ENCODE measurements around the gene KLRF2. TPM values are rescaled to one million over a fixed set of nuclear protein-coding genes. Genes with fewer than 3 reads are reported as not detected.

Gene KLRF2
- total and polyA plus RNA-seq, 2 of the 8 experiments (the other 6 are each of a cell fraction or from before 2014, with no cell fraction given): not detected

DNA sequence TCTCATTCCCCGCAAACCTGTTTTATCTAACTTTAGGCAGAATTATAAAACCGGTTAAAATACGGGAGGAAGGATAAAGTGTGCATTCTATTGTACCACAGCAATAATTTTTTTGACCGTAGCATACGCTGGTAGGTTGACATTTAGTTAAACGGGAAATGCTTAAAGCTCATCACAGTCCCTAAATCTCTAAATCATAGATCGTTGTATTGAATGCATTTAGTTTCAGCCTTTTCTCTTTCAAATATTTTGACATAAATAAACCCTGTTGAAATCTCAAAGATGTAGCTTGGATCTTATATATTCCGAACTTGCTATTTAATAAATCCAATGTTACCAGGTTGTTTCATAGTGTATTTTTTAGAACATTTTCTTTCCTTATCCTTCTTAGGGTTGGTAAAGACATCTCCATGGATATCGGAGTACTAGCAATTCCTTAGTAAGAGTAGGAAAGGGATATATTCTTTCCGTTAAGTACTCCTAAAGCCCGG is 12.9 kb upstream of the KLRF2 start:
- Histone ChIP-seq H3K18ac (ENCODE audit: extremely low read depth, low read length) (no peak overlapping the region), H3K27ac (ENCODE audit: low read depth, low read length) (no peak overlapping the region), H2BK120ac (replicated peaks; ENCODE audit: low read depth, low read length) (no peak overlapping the region), H3K36me3 (ENCODE audit: control insufficient read depth in 2 of 4, insufficient read depth in 4 of 4, low read length in 3 of 4) (no peaks in the 10 kb centered on the region), H3K23me2 (ENCODE audit: low read depth, low read length) (no peaks in the 10 kb centered on the region), H2BK12ac (ENCODE audit: low read depth, low read length) (no peak overlapping the region), H4K91ac (replicated peaks; ENCODE audit: insufficient read length, low read length) (no peak overlapping the region), H3K79me2 (ENCODE audit: control insufficient read depth in 1 of 2, insufficient read depth in 2 of 2, low read length in 2 of 2) (no peaks in the 10 kb centered on the region), H3K23ac (ENCODE audit: insufficient read length) (no peak overlapping the region), H2BK5ac (ENCODE audit: low read depth, low read length) (no peak overlapping the region), H3K9me3 (ENCODE audit: insufficient read depth in 2 of 2, low read depth in 1 of 2, low read length in 1 of 2) (no peaks in the 10 kb centered on the region), H2BK15ac (ENCODE audit: low read length) (no peak overlapping the region), H4K5ac (ENCODE audit: insufficient read length, low read depth, low read length) (no peak overlapping the region), H2AK5ac (ENCODE audit: low read depth, low read length) (no peak overlapping the region), H3K9ac (replicated peaks in 1 of 4; ENCODE audit: extremely low read depth in 1 of 4, low read depth in 3 of 4, low read length in 3 of 4) (no peak overlapping the region), H3K4ac (replicated peaks; ENCODE audit: insufficient read length, low read depth, low read length) (no peak overlapping the region), H3K27me3 (replicated peaks in 1 of 4; ENCODE audit: control insufficient read depth in 3 of 4, extremely low read depth in 1 of 4, insufficient read depth in 3 of 4, low read length in 3 of 4) (no peaks in the 10 kb centered on the region), H3K56ac (replicated peaks; ENCODE audit: insufficient read length, low read depth, low read length) (no peak overlapping the region), H2AFZ (ENCODE audit: low read length) (no peak overlapping the region), H3K79me1 (ENCODE audit: low read depth, low read length) (no peaks in the 10 kb centered on the region), H3K14ac (ENCODE audit: insufficient read length) (no peak overlapping the region), H4K20me1 (replicated peaks in 1 of 2; ENCODE audit: control insufficient read depth in 1 of 2, insufficient read depth in 2 of 2, low read length in 2 of 2) (no peaks in the 10 kb centered on the region), H3K4me2 (ENCODE audit: insufficient read depth in 1 of 2, low read depth in 2 of 2, low read length in 2 of 2) (no peak overlapping the region), H3K4me1 (replicated peaks in 1 of 4; ENCODE audit: control insufficient read depth in 3 of 4, insufficient read depth in 4 of 4, low read length in 3 of 4) (peaks cover 0 to 6% (median 2%) of the 10 kb centered on the region in 4 experiments; a peak in 2 of 7 replicates), H2BK20ac (ENCODE audit: low read length) (no peak overlapping the region), H3K4me3 (ENCODE audit: extremely low read depth in 1 of 4, insufficient read depth in 2 of 4, low read depth in 3 of 4, low read length in 4 of 4) (no peak overlapping the region), H4K8ac (ENCODE audit: extremely low read depth, insufficient read depth, low read length) (no peak overlapping the region)
- CTCF ChIA-PET (ENCODE audit: partially characterized antibody): interaction anchor here (1.6 kb wide), 1 partner anchor 19 kb away, joined by 4 read pairs; no protein-coding TSS in a partner anchor
- no peak for FAIRE-seq
- DNase-seq (ENCODE audit: low read depth in 1 of 2, low spot score in 2 of 2): no peak
- WGBS, 2 experiments (ENCODE audit: extremely low coverage in 1 of 2, insufficient coverage in 1 of 2, insufficient read length in 1 of 2, insufficient replicate concordance in 2 of 2, low coverage in 1 of 2, low lambda C conversion rate in 2 of 2, missing lambda C conversion rate in 1 of 2): 92% methylated on average over 11 of the region's 11 CpGs; no CpG with 5 or more reads in 1 of the 2 experiments
- POLR2A ChIA-PET (ENCODE audit: partially characterized antibody): no interaction called here
- no peak for TF ChIP-seq GABPA (IDR thresholded peaks at IDR 0.05; ENCODE audit: borderline replicate concordance, insufficient read depth, low read length)
- TF ChIP-seq, protein P1, sequence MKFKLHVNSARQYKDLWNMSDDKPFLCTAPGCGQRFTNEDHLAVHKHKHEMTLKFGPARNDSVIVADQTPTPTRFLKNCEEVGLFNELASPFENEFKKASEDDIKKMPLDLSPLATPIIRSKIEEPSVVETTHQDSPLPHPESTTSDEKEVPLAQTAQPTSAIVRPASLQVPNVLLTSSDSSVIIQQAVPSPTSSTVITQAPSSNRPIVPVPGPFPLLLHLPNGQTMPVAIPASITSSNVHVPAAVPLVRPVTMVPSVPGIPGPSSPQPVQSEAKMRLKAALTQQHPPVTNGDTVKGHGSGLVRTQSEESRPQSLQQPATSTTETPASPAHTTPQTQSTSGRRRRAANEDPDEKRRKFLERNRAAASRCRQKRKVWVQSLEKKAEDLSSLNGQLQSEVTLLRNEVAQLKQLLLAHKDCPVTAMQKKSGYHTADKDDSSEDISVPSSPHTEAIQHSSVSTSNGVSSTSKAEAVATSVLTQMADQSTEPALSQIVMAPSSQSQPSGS (IDR thresholded peaks at IDR 0.05; ENCODE audit: low read length): no peak
- no peak for TF ChIP-seq SRF (IDR thresholded peaks at IDR 0.05; ENCODE audit: low read depth, low read length)
- no peak for TF ChIP-seq KDM5A (IDR thresholded peaks at IDR 0.05; ENCODE audit: low read length)
- TF ChIP-seq POU5F1 (IDR thresholded peaks at IDR 0.05; ENCODE audit: low read depth, low read length): no peak
- TF ChIP-seq SIN3A (conservative IDR thresholded peaks at IDR 0.05 in 1 of 2, IDR thresholded peaks at IDR 0.05 in 1 of 2; ENCODE audit: low read depth in 1 of 2, low read length in 2 of 2): no peak
- no peak for TF ChIP-seq NANOG (IDR thresholded peaks at IDR 0.05; ENCODE audit: insufficient read depth, low read depth, low read length, poor library complexity, severe bottlenecking)
- TF ChIP-seq ASH2L (IDR thresholded peaks at IDR 0.05; ENCODE audit: low read length): no peak
- TF ChIP-seq YY1 (IDR thresholded peaks at IDR 0.05; ENCODE audit: low read depth, low read length): no peak
- TF ChIP-seq RNF2 (IDR thresholded peaks at IDR 0.05; ENCODE audit: borderline replicate concordance, low read depth, low read length, missing control alignments, poor library complexity, severe bottlenecking): no peak
- TF ChIP-seq RAD21 (IDR thresholded peaks at IDR 0.05 in 1 of 2, conservative IDR thresholded peaks at IDR 0.05 in 1 of 2; ENCODE audit: low read depth in 2 of 2, low read length in 2 of 2): no peak
